ENCODE results near the gene NDFIP2. TPM values are rescaled to one million over a fixed set of nuclear protein-coding genes. Genes with fewer than 3 reads are reported as not detected.

The NDFIP2 gene
- total RNA-seq, 1 experiment from 2014 or later: 31.0 TPM

DNA sequence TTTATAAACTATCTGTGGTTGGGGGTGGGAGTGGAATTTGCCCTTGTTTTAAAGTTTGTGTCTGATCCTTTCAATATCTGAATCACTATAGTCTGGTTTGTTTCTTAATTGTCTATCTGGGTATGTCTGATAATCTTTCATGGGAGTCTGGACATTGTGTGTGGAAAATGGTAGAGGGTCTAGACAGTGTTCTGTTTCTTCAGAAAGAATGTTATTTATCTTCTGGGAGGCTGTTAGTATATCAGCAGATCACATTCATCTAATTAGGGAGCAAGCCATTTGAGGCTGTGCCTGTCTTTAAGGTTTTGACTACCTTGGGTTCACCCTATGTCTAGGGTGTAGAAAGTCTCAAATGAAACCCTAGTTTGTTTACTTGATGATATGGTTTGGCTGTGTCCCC lies 110.5 kb downstream of the NDFIP2 start:
- TF ChIP-seq, protein P1, sequence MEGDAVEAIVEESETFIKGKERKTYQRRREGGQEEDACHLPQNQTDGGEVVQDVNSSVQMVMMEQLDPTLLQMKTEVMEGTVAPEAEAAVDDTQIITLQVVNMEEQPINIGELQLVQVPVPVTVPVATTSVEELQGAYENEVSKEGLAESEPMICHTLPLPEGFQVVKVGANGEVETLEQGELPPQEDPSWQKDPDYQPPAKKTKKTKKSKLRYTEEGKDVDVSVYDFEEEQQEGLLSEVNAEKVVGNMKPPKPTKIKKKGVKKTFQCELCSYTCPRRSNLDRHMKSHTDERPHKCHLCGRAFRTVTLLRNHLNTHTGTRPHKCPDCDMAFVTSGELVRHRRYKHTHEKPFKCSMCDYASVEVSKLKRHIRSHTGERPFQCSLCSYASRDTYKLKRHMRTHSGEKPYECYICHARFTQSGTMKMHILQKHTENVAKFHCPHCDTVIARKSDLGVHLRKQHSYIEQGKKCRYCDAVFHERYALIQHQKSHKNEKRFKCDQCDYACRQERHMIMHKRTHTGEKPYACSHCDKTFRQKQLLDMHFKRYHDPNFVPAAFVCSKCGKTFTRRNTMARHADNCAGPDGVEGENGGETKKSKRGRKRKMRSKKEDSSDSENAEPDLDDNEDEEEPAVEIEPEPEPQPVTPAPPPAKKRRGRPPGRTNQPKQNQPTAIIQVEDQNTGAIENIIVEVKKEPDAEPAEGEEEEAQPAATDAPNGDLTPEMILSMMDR (conservative IDR thresholded peaks at IDR 0.05): no peak
- Histone ChIP-seq H3K23me2 (ENCODE audit: insufficient read length, low read depth, low read length, poor library complexity, severe bottlenecking) (no peaks in the 10 kb centered on the region), H2BK20ac (ENCODE audit: low read depth, low read length, poor library complexity, severe bottlenecking) (no peak overlapping the region), H2BK120ac (ENCODE audit: low read depth, low read length, poor library complexity, severe bottlenecking) (no peak overlapping the region), H2AK5ac (ENCODE audit: insufficient read length, low read length) (no peak overlapping the region), H2AFZ (ENCODE audit: low read length) (no peak overlapping the region), H3K27ac (ENCODE audit: insufficient read length, low read depth, low read length) (no peak overlapping the region), H3K56ac (ENCODE audit: insufficient read length, low read depth, low read length) (no peak overlapping the region), H4K91ac (ENCODE audit: insufficient read length, low read depth, low read length) (no peak overlapping the region), H2BK15ac (ENCODE audit: low read depth, low read length) (no peak overlapping the region), H3K18ac (ENCODE audit: insufficient read length, low read depth, low read length) (no peak overlapping the region), H3T11ph (ENCODE audit: low read length) (no peak overlapping the region), H4K5ac (ENCODE audit: insufficient read length, low read depth, low read length) (no peak overlapping the region), H3K4ac (ENCODE audit: low read depth, low read length) (no peak overlapping the region), H2BK12ac (ENCODE audit: insufficient read length, low read depth, low read length) (no peak overlapping the region), H3K4me2 (ENCODE audit: insufficient read depth, insufficient read length, low read length) (no peak overlapping the region), H3K23ac (ENCODE audit: insufficient read length, low read depth, low read length) (no peak overlapping the region), H3K9me3 (ENCODE audit: control insufficient read depth, low read depth, low read length) (no peaks in the 10 kb centered on the region), H2BK5ac (ENCODE audit: insufficient read length, low read length) (no peak overlapping the region), H3K79me1 (ENCODE audit: insufficient read depth, low read depth, low read length, poor library complexity, severe bottlenecking) (no peaks in the 10 kb centered on the region), H3K14ac (ENCODE audit: insufficient read depth, low read length) (no peak overlapping the region), H3K9ac (ENCODE audit: extremely low read depth, insufficient read length, low read length) (no peak overlapping the region), H4K20me1 (ENCODE audit: control insufficient read depth, insufficient read depth, insufficient read length) (no peaks in the 10 kb centered on the region), H4K8ac (replicated peaks; ENCODE audit: insufficient read length, low read depth, low read length) (no peak overlapping the region), H3K4me1 (ENCODE audit: insufficient read depth, low read length) (no peaks in the 10 kb centered on the region), H3K27me3 (ENCODE audit: insufficient read depth, low read length) (no peaks in the 10 kb centered on the region), H3K79me2 (ENCODE audit: insufficient read depth, low read length) (no peaks in the 10 kb centered on the region)
- Mint-ChIP-seq H3K27ac (no peak overlapping the region), H3K27me3 (ENCODE audit: low read depth) (no peaks in the 10 kb centered on the region), H3K4me3 (no peak overlapping the region), H3K4me1 (no peaks in the 10 kb centered on the region), H3K9me3 (peaks cover 7 to 8% of the 10 kb centered on the region in 2 experiments; a peak in 3 of 5 replicates), H3K36me3 (ENCODE audit: insufficient read depth in 1 of 3, low read depth in 3 of 3) (0 out of 7 replicates have a peak, but pooled peaks cover 0 to 5% (median 0%) of the 10 kb centered on the region in 3 experiments)
- no peak for DNase-seq

Data from H9 (cell line).